ENCODE results near the gene ZSCAN18.

- TF ChIP-seq RAD21 (conservative IDR thresholded peaks at IDR 0.05), result no peak
- no peak for TF ChIP-seq EZH2 (IDR thresholded peaks at IDR 0.05; ENCODE audit: borderline replicate concordance, insufficient read depth, low read length, poor library complexity, severe bottlenecking)
- no peak for TF ChIP-seq CTCF (IDR thresholded peaks at IDR 0.05; ENCODE audit: poor library complexity, severe bottlenecking)
- no peak for TF ChIP-seq POLR2AphosphoS5 (IDR thresholded peaks at IDR 0.05)
- no peak for TF ChIP-seq TAF1 (IDR thresholded peaks at IDR 0.05; ENCODE audit: low read depth)
- no peak for TF ChIP-seq EP300 (conservative IDR thresholded peaks at IDR 0.05; ENCODE audit: poor library complexity, severe bottlenecking)
- TF ChIP-seq, protein P1, sequence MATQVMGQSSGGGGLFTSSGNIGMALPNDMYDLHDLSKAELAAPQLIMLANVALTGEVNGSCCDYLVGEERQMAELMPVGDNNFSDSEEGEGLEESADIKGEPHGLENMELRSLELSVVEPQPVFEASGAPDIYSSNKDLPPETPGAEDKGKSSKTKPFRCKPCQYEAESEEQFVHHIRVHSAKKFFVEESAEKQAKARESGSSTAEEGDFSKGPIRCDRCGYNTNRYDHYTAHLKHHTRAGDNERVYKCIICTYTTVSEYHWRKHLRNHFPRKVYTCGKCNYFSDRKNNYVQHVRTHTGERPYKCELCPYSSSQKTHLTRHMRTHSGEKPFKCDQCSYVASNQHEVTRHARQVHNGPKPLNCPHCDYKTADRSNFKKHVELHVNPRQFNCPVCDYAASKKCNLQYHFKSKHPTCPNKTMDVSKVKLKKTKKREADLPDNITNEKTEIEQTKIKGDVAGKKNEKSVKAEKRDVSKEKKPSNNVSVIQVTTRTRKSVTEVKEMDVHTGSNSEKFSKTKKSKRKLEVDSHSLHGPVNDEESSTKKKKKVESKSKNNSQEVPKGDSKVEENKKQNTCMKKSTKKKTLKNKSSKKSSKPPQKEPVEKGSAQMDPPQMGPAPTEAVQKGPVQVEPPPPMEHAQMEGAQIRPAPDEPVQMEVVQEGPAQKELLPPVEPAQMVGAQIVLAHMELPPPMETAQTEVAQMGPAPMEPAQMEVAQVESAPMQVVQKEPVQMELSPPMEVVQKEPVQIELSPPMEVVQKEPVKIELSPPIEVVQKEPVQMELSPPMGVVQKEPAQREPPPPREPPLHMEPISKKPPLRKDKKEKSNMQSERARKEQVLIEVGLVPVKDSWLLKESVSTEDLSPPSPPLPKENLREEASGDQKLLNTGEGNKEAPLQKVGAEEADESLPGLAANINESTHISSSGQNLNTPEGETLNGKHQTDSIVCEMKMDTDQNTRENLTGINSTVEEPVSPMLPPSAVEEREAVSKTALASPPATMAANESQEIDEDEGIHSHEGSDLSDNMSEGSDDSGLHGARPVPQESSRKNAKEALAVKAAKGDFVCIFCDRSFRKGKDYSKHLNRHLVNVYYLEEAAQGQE (IDR thresholded peaks at IDR 0.05; ENCODE audit: borderline replicate concordance), result no peak
- no peak for TF ChIP-seq SMC3 (conservative IDR thresholded peaks at IDR 0.05; ENCODE audit: poor library complexity)
Observed at GRCh38 chr19:58056261-58056660, 41.8 kb downstream of the ZSCAN18 start.

All from neural cell (in vitro differentiated cells).